HepG2 (cell line): ENCODE results near the gene UROD. TPM values are rescaled to one million over a fixed set of nuclear protein-coding genes. Genes with fewer than 3 reads are reported as not detected.
A peak's percentile ranks its signal among the peaks of the same experiment; 100 is the strongest.

Source experiments
- ATAC-seq: fragments of 200-7000 bp; cut with Tn5 transposase; 3 replicates; pipeline ENCODE4 v1.9.1; 2020; ENCODE audit warnings: mild to moderate bottlenecking, moderate library complexity
- BruUV-seq: library from RNA; stranded (reverse); fragments of 400-500 nt; replicated peaks from 2 replicates; lab custom pipeline; 2021; lab: Mats Ljungman, UMichigan
- CTCF ChIA-PET: fragments of 300-600 bp; formaldehyde crosslinking; extraction: SDS; loops from one replicate; lab custom pipeline; 2021; ENCODE audit warnings: low total read pairs, inconsistent platforms, low intra/inter-chr PET ratio; lab: Yijun Ruan, JAX
- POLR2A ChIA-PET: fragments of 350-600 bp; sonication (Branson Sonifier 250); formaldehyde crosslinking; loops from one replicate; lab custom pipeline; 2020; ENCODE audit warnings: antibody characterized with exemption, inconsistent platforms; lab: Yijun Ruan, JAX
- DNase-seq: peaks from one replicate; pipeline ENCODE4 v3.0.0-alpha.2; 2015; ENCODE audit warnings: low spot score
- FAIRE-seq: peaks from 3 replicates; lab custom pipeline; 2011; peaks lifted over from hg19 to GRCh38; lab: Jason Lieb, UNC
- H2AFZ ChIP-seq: one replicate; pipeline ENCODE4 v1.6.1; 2011; ENCODE audit warnings: low read length, inconsistent platforms
- H3K27ac ChIP-seq: fragments of 300-600 bp; 3 replicates; pipeline ENCODE4 v1.8.0; 2011; ENCODE audit warnings: mixed run types, mild to moderate bottlenecking, mixed read lengths, low read length, inconsistent platforms; ENCODE audit not compliant: insufficient read depth; ENCODE audit errors: extremely low read length
- H3K27me3 ChIP-seq, 2 experiments: fragments of 200-600 bp in 1 of 2; 2 replicates in 1 of 2; 3 replicates in 1 of 2; pipeline versions ENCODE4 v1.6.0 to v1.8.0; 2011; ENCODE audit warnings: low read length in 2 of 2, mild to moderate bottlenecking in 2 of 2, moderate library complexity in 2 of 2, inconsistent platforms in 1 of 2; ENCODE audit not compliant: insufficient read depth in 2 of 2, control insufficient read depth in 1 of 2
- H3K36me3 ChIP-seq, 2 experiments: fragments of 200-600 bp in 1 of 2; replicated peaks in 1 of 2; 2 replicates in 1 of 2; 3 replicates in 1 of 2; pipeline versions ENCODE4 v1.5.1 to v1.8.0; 2011; ENCODE audit warnings: low read length in 2 of 2, inconsistent platforms in 1 of 2; ENCODE audit not compliant: insufficient read depth in 2 of 2, control insufficient read depth in 1 of 2
- H3K4me1 ChIP-seq: 2 replicates; pipeline ENCODE4 v1.5.1; 2012; ENCODE audit warnings: low read length, inconsistent platforms; ENCODE audit not compliant: insufficient read depth
- H3K4me2 ChIP-seq: 2 replicates; pipeline ENCODE4 v1.6.0; 2011; ENCODE audit warnings: low read depth, low read length, inconsistent platforms
- H3K4me3 ChIP-seq, 3 experiments: fragments of 200-600 bp in 1 of 3; sonication (generic), shearing (Covaris generic) in 1 of 3; replicated peaks in 1 of 3; 2 replicates each; pipeline ENCODE4 v1.5.1; 2011 to 2016; ENCODE audit warnings: low read length in 3 of 3, inconsistent platforms in 2 of 3, low read depth in 2 of 3, mild to moderate bottlenecking in 2 of 3, control low read depth in 1 of 3, mixed read lengths in 1 of 3; ENCODE audit not compliant: insufficient read depth in 1 of 3
- H3K79me2 ChIP-seq: one replicate; pipeline ENCODE4 v1.6.1; 2011; ENCODE audit warnings: low read length, inconsistent platforms; ENCODE audit not compliant: insufficient read depth
- H3K9ac ChIP-seq: 2 replicates; pipeline ENCODE4 v1.6.0; 2011; ENCODE audit warnings: mild to moderate bottlenecking, low read depth, low read length, inconsistent platforms; ENCODE audit not compliant: insufficient read depth
- H3K9me3 ChIP-seq: 2 replicates; pipeline ENCODE4 v1.5.1; 2012; ENCODE audit warnings: mild to moderate bottlenecking, low read length
- H4K20me1 ChIP-seq: 2 replicates; pipeline ENCODE4 v1.6.0; 2011; ENCODE audit warnings: inconsistent platforms, mild to moderate bottlenecking, low read length, moderate library complexity; ENCODE audit not compliant: insufficient read depth
- CTCF ChIP-seq: sonication (generic); formaldehyde crosslinking; IDR thresholded peaks from 2 replicates; pipeline ENCODE4 v1.5.0; 2020; ENCODE audit warnings: mild to moderate bottlenecking, missing genetic modification reagents, moderate library complexity
- HNF1A ChIP-seq, 2 experiments: sonication (generic) in 1 of 2; formaldehyde crosslinking in 1 of 2; IDR thresholded peaks; 2 replicates each; pipeline versions ENCODE4 v1.4.0 to v1.6.1; 2016 to 2020; ENCODE audit warnings: borderline replicate concordance in 1 of 2, low read depth in 1 of 2, mild to moderate bottlenecking in 1 of 2, missing genetic modification reagents in 1 of 2
- HOXA3 ChIP-seq: sonication (generic); formaldehyde crosslinking; IDR thresholded peaks from 2 replicates; pipeline ENCODE4 v1.5.0; 2020; ENCODE audit warnings: missing genetic modification reagents
- KLF16 ChIP-seq, 2 experiments: sonication (generic) in 1 of 2; formaldehyde crosslinking in 1 of 2; IDR thresholded peaks; 2 replicates each; pipeline versions ENCODE4 v1.6.1 to v1.8.0; 2016 to 2023; ENCODE audit warnings: missing genetic modification reagents in 2 of 2, missing compliant biosample characterization in 1 of 2
- NCOA5 ChIP-seq: sonication (generic); formaldehyde crosslinking; IDR thresholded peaks from 2 replicates; pipeline ENCODE4 v1.4.0; 2020; ENCODE audit warnings: missing genetic modification reagents
- RFX3 ChIP-seq: IDR thresholded peaks from 2 replicates; pipeline ENCODE4 v1.6.1; 2016; ENCODE audit warnings: missing biosample characterization, missing genetic modification reagents
- STAG1 ChIP-seq: sonication (generic); formaldehyde crosslinking; IDR thresholded peaks from 2 replicates; pipeline ENCODE4 v1.4.0; 2020; ENCODE audit warnings: missing genetic modification reagents
- TBX3 ChIP-seq: fragments of 450-650 bp; IDR thresholded peaks from 2 replicates; pipeline ENCODE4 v1.6.1; 2017; ENCODE audit warnings: antibody characterized with exemption, mild to moderate bottlenecking, inconsistent platforms, borderline replicate concordance
- ZNF275 ChIP-seq: sonication (generic); formaldehyde crosslinking; IDR thresholded peaks from 2 replicates; pipeline ENCODE4 v1.8.0; 2022; ENCODE audit warnings: missing genetic modification reagents, mild to moderate bottlenecking, inconsistent platforms, borderline replicate concordance
- ZNF296 ChIP-seq: sonication (generic); formaldehyde crosslinking; conservative IDR thresholded peaks from 2 replicates; pipeline ENCODE4 v1.5.0; 2020; ENCODE audit warnings: mild to moderate bottlenecking, missing genetic modification reagents
- ZNF678 ChIP-seq: sonication (generic); formaldehyde crosslinking; IDR thresholded peaks from 2 replicates; pipeline ENCODE4 v1.4.0; 2020; ENCODE audit warnings: mild to moderate bottlenecking, missing genetic modification reagents
- WGBS: methylation state at CpG from one replicate; pipeline ENCODE4 v1.1.6; 2017; ENCODE audit warnings: low lambda C conversion rate; 5-methylcytosine and 5-hydroxymethylcytosine counted together
- in situ Hi-C: cut with HindIII; loops from 2 replicates; pipeline ENCODE4 v1.10.0; 2017; ENCODE audit warnings: low pct_unique_long_range_greater_than_20kb; ENCODE audit not compliant: extremely low pct_ligation_motif_present
- intact Hi-C: fragments of 100-400 bp; cut with micrococcal nuclease; formaldehyde crosslinking; loops from one replicate; pipeline ENCODE4 v1.10.0; 2022; ENCODE audit not compliant: unreplicated experiment
- polyA plus RNA-seq, 8 experiments: library from polyadenylated mRNA; depleted of rRNA in 3 of 8; stranded (reverse) in 7 of 8; unstranded in 1 of 8; fragments of >200 nt; fragmentation: Illumina TruSeq in 4 of 8; extraction: Trizol in 4 of 8; gene quantifications; 2 replicates each; pipeline versions ENCODE4 v1.2.1 to v1.2.3, GENCODE V29; 2011 to 2016; ENCODE audit warnings: low read depth in 4 of 8, missing spikeins in 1 of 8, mixed read lengths in 1 of 8; ENCODE audit not compliant: insufficient read depth in 1 of 8
- total RNA-seq, 5 experiments: library from RNA; depleted of rRNA; stranded (reverse); fragments of >200 nt; fragmentation: Illumina TruSeq; extraction: Trizol; gene quantifications; 2 replicates each; pipeline ENCODE4 v1.2.3, GENCODE V29; 2016; ENCODE audit warnings: low read depth in 1 of 5

Gene UROD
- total and polyA plus RNA-seq, 2 of the 13 experiments (the other 11 are each of a cell fraction or from before 2014, with no cell fraction given): 162 to 171 TPM

GRCh38 chr1:45009296-45009865 is 2.7 kb upstream of the UROD start (continued):
- TF ChIP-seq RFX3 (CRISPR knock-in tag) (no peak), ZNF678 (CRISPR knock-in tag) (no peak), NCOA5 (CRISPR knock-in tag) (no peak), HNF1A (IDR thresholded peaks at IDR 0.05; ENCODE audit: low read depth) (no peak), HNF1A (CRISPR knock-in tag; IDR thresholded peaks at IDR 0.05; ENCODE audit: borderline replicate concordance) (no peak)
- TF ChIP-seq, all 625 proteins: peak for 0

GRCh38 chr1:45009956-45010854 is 1.8 kb upstream of the UROD start:
- Histone ChIP-seq H3K79me2 (peaks cover 26% of the 10 kb centered on the region), H3K9me3 (no peaks in the 10 kb centered on the region), H4K20me1 (no peaks in the 10 kb centered on the region), H3K4me1 (peaks cover 32% of the 10 kb centered on the region), H3K27ac (peak overlapping the region; percentile 85), H2AFZ (no peak overlapping the region), H3K9ac (peak overlapping the region; percentile 79), H3K4me3 (peak overlapping the region; percentile 73 to 95 (median 78)), H3K27me3 (no peaks in the 10 kb centered on the region; a peak in 1 of 5 replicates), H3K4me2 (peak overlapping the region; percentile 99), H3K36me3 (peaks cover 15 to 50% of the 10 kb centered on the region in 2 experiments; a peak in 4 of 5 replicates)
- TSS peak; percentile 41 for BruUV-seq
- ATAC-seq (peak; percentile 19), DNase-seq (no peak), FAIRE-seq (no peak)
- ChIA-PET CTCF (no interaction called here), POLR2A (interaction anchor here (0.6 to 10.4 kb wide), 17 partner anchors 7 to 511 kb away, joined by 3 to 231 read pairs (median 8); partner anchors contain the start of genes BTBD19, DYNLT4, EIF2B3 and MUTYH)
- whole genome bisulfite sequencing: 82% methylated on average over 11 of the region's 41 CpGs
- intact Hi-C loops (loop anchor here (5.0 kb wide), 2 partner anchors 173 to 222 kb away; no protein-coding TSS in a partner anchor), in situ Hi-C loops (loop anchor here (5.0 to 25.0 kb wide), 4 partner anchors 173 to 482 kb away; partner anchors contain the start of genes PTCH2 and TESK2)
- TF ChIP-seq KLF16 (CRISPR knock-in tag; IDR thresholded peaks at IDR 0.05): 0 out of 4 replicates have a peak, but pooled peaks of 1 of the 2 experiments have one; percentile 3
- TF ChIP-seq ZNF275 (CRISPR knock-in tag): 0 out of 2 replicates have a peak, but pooled peaks have one; percentile 10
- TF ChIP-seq STAG1 (CRISPR knock-in tag): 0 out of 2 replicates have a peak, but pooled peaks have one; percentile 24
- TF ChIP-seq CTCF (CRISPR knock-in tag): 0 out of 2 replicates have a peak, but pooled peaks have one; percentile 7
- no peak for TF ChIP-seq HOXA3
- TF ChIP-seq ZNF296: no peak
- 0 out of 2 replicates have a peak, but pooled peaks have one; percentile 9 for TF ChIP-seq TBX3
